IPS-18a (cell line): Measurements from ENCODE around the gene POMP.
A peak's percentile ranks its signal among the peaks of the same experiment; 100 is the strongest.

Source experiments
- H3K27ac ChIP-seq: one replicate; pipeline ENCODE4 v1.5.1; 2013; ENCODE audit warnings: low read length
- H3K27me3 ChIP-seq: one replicate; pipeline ENCODE4 v1.6.1; 2013; ENCODE audit warnings: mild to moderate bottlenecking, low read length; ENCODE audit not compliant: control insufficient read depth, insufficient read depth
- H3K36me3 ChIP-seq: one replicate; pipeline ENCODE4 v1.6.1; 2013; ENCODE audit warnings: low read depth, low read length; ENCODE audit not compliant: control insufficient read depth
- H3K4me1 ChIP-seq: one replicate; pipeline ENCODE4 v1.6.1; 2013; ENCODE audit warnings: low read depth, low read length; ENCODE audit not compliant: control insufficient read depth
- H3K4me3 ChIP-seq: one replicate; pipeline ENCODE4 v1.5.1; 2013; ENCODE audit warnings: low read length
- H3K9ac ChIP-seq: one replicate; pipeline ENCODE4 v1.6.1; 2013; ENCODE audit warnings: mild to moderate bottlenecking, low read length, moderate library complexity
- H3K9me3 ChIP-seq: one replicate; pipeline ENCODE4 v1.6.1; 2013; ENCODE audit warnings: low read depth, low read length; ENCODE audit not compliant: control insufficient read depth

POMP gene

DNA sequence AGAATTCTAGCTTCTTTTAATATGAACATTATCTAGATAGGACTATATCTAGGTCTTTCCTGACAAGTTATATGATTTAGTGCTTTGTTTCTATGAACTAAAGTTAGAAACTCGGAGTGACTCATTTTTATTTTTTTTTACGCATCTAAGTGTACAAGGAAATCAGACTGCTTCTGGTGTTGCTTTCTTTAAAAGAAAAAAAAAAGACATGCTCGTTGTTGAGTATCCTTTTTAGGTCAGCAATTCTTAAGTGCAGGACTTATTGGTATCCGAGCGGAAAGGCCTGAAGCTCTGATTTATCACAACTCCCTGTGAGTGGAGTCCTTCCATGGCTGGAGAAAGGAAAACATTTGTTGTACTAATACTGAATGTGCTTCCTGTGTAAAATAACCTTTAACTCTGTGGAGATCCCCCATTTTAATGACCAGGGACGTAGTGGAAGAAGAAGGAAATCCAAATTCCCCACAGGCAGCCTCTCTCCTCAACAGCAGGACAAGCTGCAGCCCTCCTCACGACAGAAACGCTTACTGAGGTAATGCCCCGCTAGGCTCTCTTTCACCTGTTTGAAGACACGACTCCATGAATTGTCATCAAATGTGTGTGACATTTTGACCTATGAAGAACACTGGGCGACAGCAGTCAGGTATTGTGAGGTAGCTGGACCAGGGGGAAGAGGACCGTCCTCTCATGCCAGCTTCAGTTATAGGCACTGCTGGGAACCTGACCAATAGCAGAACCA lies 17.9 kb upstream of the POMP start:
- Histone ChIP-seq H3K9me3 (no peaks in the 10 kb centered on the region), H3K9ac (no peak overlapping the region), H3K4me3 (no peak overlapping the region), H3K27me3 (no peaks in the 10 kb centered on the region), H3K36me3 (no peaks in the 10 kb centered on the region), H3K27ac (no peak overlapping the region), H3K4me1 (peaks cover 5% of the 10 kb centered on the region)

DNA sequence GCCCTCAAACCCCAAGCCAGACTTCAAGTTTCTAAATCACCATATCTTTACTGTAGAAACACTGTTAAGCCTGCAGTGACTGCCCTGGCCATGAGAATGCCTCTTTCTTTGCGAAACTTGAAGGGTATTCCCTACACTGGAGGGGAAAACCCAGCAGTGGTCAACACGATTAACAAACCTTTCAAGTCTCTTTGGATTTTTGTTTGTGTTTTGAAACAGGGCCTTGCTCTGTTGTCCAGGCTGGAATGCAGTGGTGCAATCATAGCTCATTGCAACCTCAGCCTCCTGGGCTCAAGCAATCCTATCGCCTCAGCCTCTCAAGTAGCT lies 17.4 kb upstream of the POMP start:
- Histone ChIP-seq H3K9me3 (no peaks in the 10 kb centered on the region), H3K36me3 (no peaks in the 10 kb centered on the region), H3K9ac (no peak overlapping the region), H3K4me1 (peaks cover 5% of the 10 kb centered on the region), H3K4me3 (no peak overlapping the region), H3K27me3 (no peaks in the 10 kb centered on the region), H3K27ac (no peak overlapping the region)

DNA sequence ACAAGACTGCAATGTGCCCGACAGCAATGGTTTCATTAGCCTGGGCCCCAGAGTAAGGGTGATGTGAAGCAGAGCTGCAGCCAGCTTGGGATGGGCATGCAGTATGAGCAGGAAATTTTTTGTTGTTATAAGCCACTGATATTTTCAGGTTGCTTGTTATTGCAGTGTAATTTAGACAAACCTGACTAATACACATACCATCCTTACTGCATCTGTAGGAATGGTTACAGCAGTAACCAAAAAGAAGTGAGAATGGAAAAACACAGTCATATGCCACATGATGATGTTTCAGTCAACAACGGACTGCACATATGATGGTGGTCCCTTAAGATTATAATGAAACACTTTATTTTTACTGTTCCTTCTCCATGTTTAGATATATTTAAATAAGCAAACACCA lies 8.6 kb upstream of the POMP start:
- Histone ChIP-seq H3K4me3 (no peak overlapping the region), H3K27me3 (no peaks in the 10 kb centered on the region), H3K9ac (no peak overlapping the region), H3K27ac (no peak overlapping the region), H3K9me3 (no peaks in the 10 kb centered on the region), H3K36me3 (no peaks in the 10 kb centered on the region), H3K4me1 (no peaks in the 10 kb centered on the region)

DNA sequence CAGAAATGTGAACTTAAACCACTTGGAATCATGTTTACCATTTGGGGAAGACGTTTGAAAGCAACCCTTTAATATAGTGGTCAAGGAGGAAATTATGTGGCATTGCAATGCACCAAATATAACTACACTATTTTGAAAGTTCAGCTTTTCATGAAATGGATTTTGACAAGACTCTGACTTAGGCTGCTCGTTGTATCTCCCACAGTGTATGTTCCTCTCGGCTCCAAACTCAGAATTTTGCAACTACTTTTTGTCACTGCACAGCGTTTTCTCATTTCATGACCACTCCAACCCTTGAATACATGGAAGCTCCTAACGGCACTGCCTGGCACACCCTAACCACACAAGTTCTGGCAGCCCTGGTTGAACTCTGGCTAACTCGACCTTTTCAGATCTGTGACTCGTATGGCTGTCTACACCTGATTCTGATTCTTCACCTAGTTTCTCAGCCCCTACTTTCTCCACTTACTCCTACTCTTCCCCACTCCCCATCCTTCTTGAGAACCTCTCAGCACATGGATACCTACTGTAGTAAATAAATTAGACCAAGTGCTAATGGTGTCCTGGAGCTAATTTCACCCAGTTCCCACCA lies 7.0 kb upstream of the POMP start:
- Histone ChIP-seq H3K27me3 (no peaks in the 10 kb centered on the region), H3K9ac (no peak overlapping the region), H3K36me3 (no peaks in the 10 kb centered on the region), H3K4me1 (no peaks in the 10 kb centered on the region), H3K27ac (no peak overlapping the region), H3K4me3 (no peak overlapping the region), H3K9me3 (no peaks in the 10 kb centered on the region)

DNA sequence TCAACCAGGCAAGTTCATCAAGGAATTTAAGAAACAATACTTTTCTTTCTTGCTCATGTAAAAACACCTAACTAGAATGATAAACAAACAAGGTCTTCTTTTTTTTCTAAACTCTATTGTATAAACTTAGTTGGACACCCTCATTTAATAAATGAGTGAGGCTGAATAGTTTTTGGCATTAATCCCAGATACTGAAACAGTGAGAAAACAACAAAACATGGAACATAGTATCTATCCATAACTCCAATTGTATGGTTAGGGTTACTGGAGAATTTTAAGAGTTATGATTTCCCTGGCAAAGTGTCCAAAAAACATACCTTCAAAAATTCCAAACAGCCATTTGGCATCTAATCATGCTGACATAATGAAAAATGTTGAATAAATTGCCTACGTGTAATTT lies 5.8 kb upstream of the POMP start:
- H3K36me3 ChIP-seq = no peaks in the 10 kb centered on the region
- H3K27me3 ChIP-seq = no peaks in the 10 kb centered on the region
- no peak overlapping the region for H3K9ac ChIP-seq
- H3K4me3 ChIP-seq = no peak overlapping the region
- H3K9me3 ChIP-seq = no peaks in the 10 kb centered on the region
- no peak overlapping the region for H3K27ac ChIP-seq
- H3K4me1 ChIP-seq = peaks cover 6% of the 10 kb centered on the region

DNA sequence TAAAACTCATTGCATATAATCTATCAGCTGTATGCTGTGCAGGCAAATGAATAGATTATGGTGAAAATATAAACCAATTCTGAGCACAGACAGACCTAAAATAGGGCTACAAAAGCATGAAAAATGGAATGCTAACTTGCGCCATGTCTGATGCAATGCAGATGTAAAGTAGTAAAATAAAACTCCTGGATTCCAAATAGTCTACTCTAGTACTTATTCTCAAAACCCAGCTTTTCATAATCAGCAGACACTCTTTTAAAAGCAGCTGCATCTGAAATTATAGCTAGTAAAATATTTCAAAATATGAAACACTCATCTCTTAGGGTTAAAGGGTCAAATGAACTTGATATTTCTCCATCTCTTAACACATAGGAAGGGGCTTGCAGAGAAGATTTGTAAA lies 4.7 kb upstream of the POMP start:
- no peak overlapping the region for H3K9ac ChIP-seq
- H3K4me1 ChIP-seq = peaks cover 6% of the 10 kb centered on the region
- no peak overlapping the region for H3K4me3 ChIP-seq
- no peak overlapping the region for H3K27ac ChIP-seq
- no peaks in the 10 kb centered on the region for H3K27me3 ChIP-seq
- H3K9me3 ChIP-seq = no peaks in the 10 kb centered on the region
- no peaks in the 10 kb centered on the region for H3K36me3 ChIP-seq

DNA sequence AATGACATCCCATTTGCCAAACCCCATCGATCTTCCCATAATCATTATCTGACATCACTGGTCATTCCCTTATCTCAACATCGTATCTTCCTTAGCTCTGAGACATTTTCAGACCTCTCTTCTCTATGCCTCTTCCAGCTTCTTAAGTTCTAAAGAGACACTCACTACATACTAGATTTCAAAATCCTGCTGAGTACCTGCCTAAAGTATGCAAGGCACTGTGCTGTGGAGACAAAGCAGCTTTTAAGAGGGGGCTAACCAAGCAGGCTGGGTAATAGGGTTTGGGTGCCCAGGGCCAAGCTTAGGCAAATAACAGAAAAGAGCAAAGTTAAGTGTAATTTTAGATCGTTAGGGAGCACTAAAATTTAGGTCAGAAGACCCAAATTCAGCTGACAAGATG lies 3.4 kb upstream of the POMP start:
- H3K4me1 ChIP-seq = peaks cover 15% of the 10 kb centered on the region

DNA sequence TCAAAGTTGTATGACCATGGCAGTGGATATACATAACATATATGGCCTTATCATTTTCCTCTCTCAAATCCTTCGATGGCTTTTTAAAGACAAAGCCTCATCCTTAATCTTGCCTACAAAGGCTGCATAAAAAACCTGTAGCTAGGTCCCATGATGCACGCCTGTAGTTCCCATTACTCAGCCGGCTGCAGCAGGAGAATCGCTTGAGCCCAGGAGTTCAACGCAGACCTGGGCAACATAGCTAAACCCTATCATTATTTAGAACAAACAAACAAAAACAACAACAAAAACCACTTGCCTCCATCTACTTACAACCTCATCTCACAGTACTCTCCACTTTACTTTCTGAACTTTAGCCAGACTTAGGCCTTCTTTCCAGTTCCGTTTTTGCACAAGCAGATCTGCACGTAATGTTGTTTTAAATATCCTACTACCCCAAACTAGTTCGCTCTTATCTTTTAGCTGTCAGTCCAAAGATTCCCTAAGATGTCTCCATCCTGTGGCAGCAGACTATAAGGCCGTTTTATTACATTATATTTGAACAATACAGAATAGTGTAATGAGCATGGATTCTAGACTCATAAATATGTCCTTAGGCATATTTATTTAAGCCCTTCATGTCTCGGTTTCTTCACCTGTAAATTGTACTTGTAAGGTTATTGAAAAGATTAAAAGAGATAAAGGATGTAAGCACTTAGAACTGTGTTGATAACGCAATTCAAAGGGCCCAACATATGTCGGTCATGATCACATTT lies 969 bp upstream of the POMP start:
- Histone ChIP-seq H3K9ac (peak overlapping the region; percentile 90), H3K4me1 (peaks cover 15% of the 10 kb centered on the region), H3K36me3 (peaks cover 20% of the 10 kb centered on the region), H3K27me3 (no peaks in the 10 kb centered on the region), H3K9me3 (no peaks in the 10 kb centered on the region), H3K4me3 (peak overlapping the region; percentile 94), H3K27ac (no peak overlapping the region)

More for the DNA sequence above, 3.4 kb upstream of the POMP start:
- no peaks in the 10 kb centered on the region for H3K27me3 ChIP-seq
- no peak overlapping the region for H3K9ac ChIP-seq
- H3K27ac ChIP-seq = no peak overlapping the region
- no peaks in the 10 kb centered on the region for H3K9me3 ChIP-seq
- no peak overlapping the region for H3K4me3 ChIP-seq
- peaks cover 1% of the 10 kb centered on the region for H3K36me3 ChIP-seq

DNA sequence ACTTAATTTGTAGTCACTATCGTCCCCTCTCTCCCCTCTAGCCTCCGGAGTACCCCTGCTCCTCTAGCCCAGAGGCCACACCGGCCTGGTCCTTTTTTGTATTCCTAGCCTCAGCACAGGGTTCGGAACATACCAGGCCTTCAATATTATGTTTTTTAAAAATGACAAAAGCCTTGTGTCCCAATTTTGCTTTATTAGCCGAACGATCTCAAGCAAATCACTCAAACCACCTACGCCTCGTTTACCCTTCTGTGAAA lies 463 bp upstream of the POMP start:
- H3K9ac ChIP-seq = peak overlapping the region; percentile 90
- no peaks in the 10 kb centered on the region for H3K27me3 ChIP-seq
- H3K4me3 ChIP-seq = peak overlapping the region; percentile 94
- H3K9me3 ChIP-seq = no peaks in the 10 kb centered on the region
- H3K36me3 ChIP-seq = peaks cover 23% of the 10 kb centered on the region
- peak overlapping the region; percentile 71 for H3K27ac ChIP-seq
- H3K4me1 ChIP-seq = peaks cover 15% of the 10 kb centered on the region

DNA sequence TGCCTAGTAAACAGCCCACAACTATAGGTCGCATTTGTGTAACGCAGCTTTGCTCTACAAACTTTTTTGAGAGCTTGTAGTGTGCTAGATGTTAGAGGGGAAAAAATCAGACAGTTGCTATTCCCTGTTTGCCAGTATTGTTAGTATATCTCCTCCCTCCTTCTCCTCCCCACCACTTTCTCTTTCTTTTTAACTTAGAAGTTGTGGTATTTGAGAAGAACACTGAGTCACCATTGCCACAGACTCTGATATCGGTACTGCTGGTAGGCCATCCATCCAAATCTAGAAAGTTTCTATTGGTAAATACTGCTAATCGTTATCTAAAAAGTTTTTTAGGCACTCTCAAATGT lies 666 bp downstream of the POMP start:
- Histone ChIP-seq H3K9me3 (no peaks in the 10 kb centered on the region), H3K27ac (peak overlapping the region; percentile 44), H3K9ac (peak overlapping the region; percentile 90), H3K4me1 (peaks cover 15% of the 10 kb centered on the region), H3K36me3 (peaks cover 34% of the 10 kb centered on the region), H3K4me3 (peak overlapping the region; percentile 94), H3K27me3 (no peaks in the 10 kb centered on the region)

DNA sequence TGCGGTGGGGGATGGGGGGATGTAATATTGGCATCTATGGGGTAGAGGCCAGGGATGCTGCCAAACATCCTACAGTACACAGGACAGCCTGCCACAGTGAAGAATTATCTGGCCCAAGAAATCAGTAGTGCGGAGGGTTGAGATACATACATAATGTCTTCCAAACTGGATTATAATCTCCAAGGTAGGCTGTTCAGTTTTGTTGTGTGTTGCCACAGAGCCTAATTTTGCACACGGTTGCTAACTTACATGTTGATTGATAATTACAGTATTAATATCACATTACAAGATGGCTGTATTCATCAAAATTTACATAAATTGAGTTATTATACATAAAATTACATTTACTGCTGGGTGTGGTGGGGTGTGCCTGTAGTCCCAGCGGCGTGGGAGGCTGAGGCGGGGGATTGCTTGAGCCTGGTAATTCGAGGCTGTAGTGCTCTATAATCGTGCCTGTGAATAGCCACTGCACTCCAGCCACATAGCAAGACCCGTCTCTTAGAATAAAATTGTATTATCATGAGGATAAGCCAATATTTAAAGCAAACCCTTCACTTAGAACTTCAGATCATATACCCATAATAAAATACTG lies 8.1 kb downstream of the POMP start:
- H3K36me3 ChIP-seq = peaks cover 95% of the 10 kb centered on the region
- no peaks in the 10 kb centered on the region for H3K4me1 ChIP-seq
- H3K9ac ChIP-seq = no peak overlapping the region
- H3K27me3 ChIP-seq = no peaks in the 10 kb centered on the region
- H3K9me3 ChIP-seq = no peaks in the 10 kb centered on the region
- H3K27ac ChIP-seq = no peak overlapping the region
- no peak overlapping the region for H3K4me3 ChIP-seq
